GM23338 (cell line): Measurements from ENCODE around the gene MAN1C1.

Experiments used
- CTCF ChIP-seq, 2 experiments: fragments of 200-600 bp in 1 of 2; sonication (generic) in 1 of 2; conservative IDR thresholded peaks; 2 replicates each; pipeline versions ENCODE4 v1.5.1 to v1.6.1; 2016 to 2017; ENCODE audit warnings: antibody characterized with exemption in 2 of 2, low read depth in 2 of 2, mild to moderate bottlenecking in 2 of 2, moderate library complexity in 1 of 2
- EZH2phosphoT487 ChIP-seq: fragments of 200-600 bp; sonication (generic); IDR thresholded peaks from one replicate; pipeline ENCODE4 v1.8.1; 2018; ENCODE audit warnings: antibody characterized with exemption; ENCODE audit not compliant: unreplicated experiment

GRCh38 chr1:25642574-25643108, 26.1 kb downstream of the MAN1C1 start:
- TF ChIP-seq CTCF (conservative IDR thresholded peaks at IDR 0.05; ENCODE audit: low read depth in 2 of 2) (no peak), EZH2phosphoT487 (no peak)
